ENCODE results near the gene PRAMEF8.
"Not testable (repeated sequence)": the region's sequence is repeated elsewhere in the genome, so short reads cannot be mapped to it uniquely, and the experiment has no call there.

Gene PRAMEF8

GRCh38 chr1:13285037-13285436 lies at the start of gene PRAMEF8:
Gene PRAMEF8, minus strand, starts transcription at chr1:13285137. Its CDS starts 1,046 bp downstream, at chr1:13284091.
- not testable (repeated sequence) for DNase-seq (ENCODE audit: low read depth in 3 of 3)

- not testable (repeated sequence) for DNase-seq (ENCODE audit: low read depth in 3 of 3)
Measured at GRCh38 chr1:13315281-13315680, 30.3 kb upstream of the PRAMEF8 start, which contains the start of gene PRAMEF15. Gene PRAMEF15, plus strand, starts transcription at chr1:13315581. Its CDS starts 2,827 bp downstream, at chr1:13318408.

GRCh38 chr1:13303239-13303638 lies 18.3 kb upstream of the PRAMEF8 start, which contains the start of gene PRAMEF33:
Gene PRAMEF33, plus strand, starts transcription at chr1:13303539. Its CDS starts 2,416 bp downstream, at chr1:13305955.
- DNase-seq (ENCODE audit: low read depth in 3 of 3): not testable (repeated sequence)

GRCh38 chr1:13302197-13302596 lies 17.3 kb upstream of the PRAMEF8 start:
- DNase-seq (ENCODE audit: low read depth in 3 of 3): not testable (repeated sequence)

GRCh38 chr1:13298699-13299098 lies 13.8 kb upstream of the PRAMEF8 start:
- not testable (repeated sequence) for DNase-seq (ENCODE audit: low read depth in 3 of 3)

- not testable (repeated sequence) for DNase-seq (ENCODE audit: low read depth in 3 of 3)
Measured at GRCh38 chr1:13297216-13297931, 12.4 kb upstream of the PRAMEF8 start.

GRCh38 chr1:13289030-13289429 lies 4.1 kb upstream of the PRAMEF8 start:
- not testable (repeated sequence) for DNase-seq (ENCODE audit: low read depth in 3 of 3)

GRCh38 chr1:13279617-13280016 lies 5.3 kb downstream of the PRAMEF8 start:
- DNase-seq (ENCODE audit: low read depth in 3 of 3): not testable (repeated sequence)

GRCh38 chr1:13277016-13277415 lies 7.9 kb downstream of the PRAMEF8 start:
- not testable (repeated sequence) for DNase-seq (ENCODE audit: low read depth in 3 of 3)

GRCh38 chr1:13265124-13265523 lies 19.8 kb downstream of the PRAMEF8 start:
- DNase-seq (ENCODE audit: low read depth in 3 of 3): not testable (repeated sequence)

- not testable (repeated sequence) for DNase-seq (ENCODE audit: low read depth in 3 of 3)
Measured at GRCh38 chr1:13253898-13254297, 31.0 kb downstream of the PRAMEF8 start, which contains the start of gene PRAMEF5. Gene PRAMEF5, plus strand, starts transcription at chr1:13254198. Its CDS starts 5,071 bp downstream, at chr1:13259269.

GRCh38 chr1:13247122-13247521 lies 37.8 kb downstream of the PRAMEF8 start:
- not testable (repeated sequence) for DNase-seq (ENCODE audit: low read depth in 3 of 3)

- DNase-seq (ENCODE audit: low read depth in 3 of 3): not testable (repeated sequence)
Measured at GRCh38 chr1:13246554-13246871, 38.4 kb downstream of the PRAMEF8 start.

- not testable (repeated sequence) for DNase-seq (ENCODE audit: low read depth in 3 of 3)
Measured at GRCh38 chr1:13245841-13246553, 38.9 kb downstream of the PRAMEF8 start.

- DNase-seq (ENCODE audit: low read depth in 3 of 3): not testable (repeated sequence)
Measured at GRCh38 chr1:13243536-13244263, 41.2 kb downstream of the PRAMEF8 start.

- not testable (repeated sequence) for DNase-seq (ENCODE audit: low read depth in 3 of 3)
Measured at GRCh38 chr1:13239633-13240032, 45.3 kb downstream of the PRAMEF8 start.

GRCh38 chr1:13237572-13237971 lies 47.4 kb downstream of the PRAMEF8 start:
- not testable (repeated sequence) for DNase-seq (ENCODE audit: low read depth in 3 of 3)

- not testable (repeated sequence) for DNase-seq (ENCODE audit: low read depth in 3 of 3)
Measured at GRCh38 chr1:13234057-13234456, 50.9 kb downstream of the PRAMEF8 start.

GRCh38 chr1:13232056-13232455 lies 52.9 kb downstream of the PRAMEF8 start:
- DNase-seq (ENCODE audit: low read depth in 3 of 3): not testable (repeated sequence)
